Kidney (tissue), 14 donors: ENCODE measurements around the gene DAPK3. TPM values are rescaled to one million over a fixed set of nuclear protein-coding genes. Genes with fewer than 3 reads are reported as not detected.
"Not testable (repeated sequence)": the region's sequence is repeated elsewhere in the genome, so short reads cannot be mapped to it uniquely, and the experiment has no call there.

Source experiments
- DNase-seq, 5 donors: peaks; one replicate each; pipeline ENCODE4 v3.0.0-alpha.2; 2013 to 2020
- FAIRE-seq: peaks from 2 replicates; lab custom pipeline; 2012; peaks lifted over from hg19 to GRCh38; lab: Jason Lieb, UNC
- H3K27ac ChIP-seq, 2 donors: one replicate each; pipeline ENCODE4 v1.7.0; 2013; ENCODE audit warnings: low read depth in 2 of 2, low read length in 2 of 2, inconsistent platforms in 1 of 2
- H3K27me3 ChIP-seq: one replicate; pipeline ENCODE4 v1.7.1; 2013; ENCODE audit warnings: low read length, inconsistent platforms; ENCODE audit not compliant: control insufficient read depth, insufficient read depth
- H3K36me3 ChIP-seq, 3 donors: one replicate each; pipeline versions ENCODE4 v1.7.0 to v1.7.1; 2013; ENCODE audit warnings: low read length in 3 of 3, control low read depth in 1 of 3, inconsistent platforms in 1 of 3; ENCODE audit not compliant: insufficient read depth in 3 of 3, control insufficient read depth in 2 of 3
- H3K4me1 ChIP-seq, 3 donors: one replicate each; pipeline versions ENCODE4 v1.7.0 to v1.7.1; 2013; ENCODE audit warnings: low read length in 3 of 3, inconsistent platforms in 1 of 3, low read depth in 1 of 3; ENCODE audit not compliant: control insufficient read depth in 2 of 3, insufficient read depth in 2 of 3
- H3K4me3 ChIP-seq, 3 donors: one replicate each; pipeline versions ENCODE4 v1.7.0 to v1.8.1; 2013; ENCODE audit warnings: low read length in 3 of 3, control low read depth in 1 of 3, inconsistent platforms in 1 of 3
- H3K9ac ChIP-seq, 3 donors: one replicate each; pipeline versions ENCODE4 v1.7.0 to v1.7.1; 2013; ENCODE audit warnings: low read length in 3 of 3, control low read depth in 1 of 3, inconsistent platforms in 1 of 3
- H3K9me3 ChIP-seq, 3 donors: one replicate each; pipeline versions ENCODE4 v1.7.0 to v1.7.1; 2013; ENCODE audit warnings: low read length in 3 of 3, control low read depth in 1 of 3, inconsistent platforms in 1 of 3; ENCODE audit not compliant: control insufficient read depth in 2 of 3, insufficient read depth in 1 of 3
- intact Hi-C: fragments of 100-400 bp; cut with DNase I; formaldehyde crosslinking; loops from one replicate; pipeline ENCODE4 v1.11.1; 2022
- polyA plus RNA-seq: library from polyadenylated mRNA; stranded (reverse); fragments of 350-450 nt; fragmentation: Illumina TruSeq; extraction: RNeasy Lipid Tissue Mini Kit (QIAGEN cat#74804); gene quantifications from one replicate; pipeline ENCODE4 v1.2.3, GENCODE V29; 2014; ENCODE audit warnings: low read depth, low replicate concordance; ENCODE audit not compliant: insufficient read depth
- total RNA-seq: library from RNA; stranded (reverse); fragmentation: NEBNext Ultra II Directional; extraction: Animal tissue kit (Norgen Biotek cat#: 25700); gene quantifications from one replicate; pipeline ENCODE4 v1.2.1, GENCODE V29; 2021
- TF ChIP-seq, protein P1 (sequence below): IDR thresholded peaks from 3 replicates; pipeline ENCODE4 v1.5.1; 2012; ENCODE audit warnings: mild to moderate bottlenecking, moderate library complexity, borderline replicate concordance; ENCODE audit not compliant: insufficient read depth; ENCODE audit errors: extremely low read depth
- donor health status: control.
- donor health status: control.
- donor health status: control.
- donor health status: control.
- donor health status: control.
- donor health status: DM: yes; HTN: yes; CAD: no.
- donor health status: Normal renal cell carcinoma (clear cell type).

The DAPK3 gene
- total and polyA plus RNA-seq, 2 donors from 2014 or later: 30.6 to 54.6 TPM

DNA sequence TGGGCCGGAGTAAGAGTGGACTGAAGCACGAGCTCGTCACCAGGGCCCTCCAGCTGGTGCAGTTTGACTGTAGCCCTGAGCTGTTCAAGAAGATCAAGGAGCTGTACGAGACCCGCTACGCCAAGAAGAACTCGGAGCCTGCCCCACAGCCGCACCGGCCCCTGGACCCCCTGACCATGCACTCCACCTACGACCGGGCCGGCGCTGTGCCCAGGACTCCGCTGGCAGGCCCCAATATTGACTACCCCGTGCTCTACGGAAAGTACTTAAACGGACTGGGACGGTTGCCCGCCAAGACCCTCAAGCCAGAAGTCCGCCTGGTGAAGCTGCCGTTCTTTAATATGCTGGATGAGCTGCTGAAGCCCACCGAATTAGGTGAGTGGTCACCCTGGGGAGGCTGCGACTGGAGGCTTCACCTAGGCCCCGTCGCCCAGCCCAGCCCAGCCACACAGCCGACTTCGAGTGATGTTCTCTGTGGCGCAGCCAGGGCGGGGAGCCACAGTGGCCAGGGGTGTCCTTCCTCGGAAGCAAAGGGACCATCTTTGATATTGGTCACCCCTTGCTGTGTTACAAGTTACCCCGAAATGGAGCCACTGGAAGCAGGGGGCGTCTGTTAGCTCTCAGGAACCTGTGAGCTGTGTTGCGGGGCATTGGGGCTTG, 42.2 kb upstream of the DAPK3 start:
- Histone ChIP-seq H3K27me3 (no peaks in the 10 kb centered on the region), H3K9ac (no peak overlapping the region), H3K4me1 (peaks cover 0 to 63% (median 16%) of the 10 kb centered on the region in 3 donors), H3K27ac (no peak overlapping the region), H3K36me3 (peaks cover 0 to 12% (median 3%) of the 10 kb centered on the region in 3 donors), H3K9me3 (no peaks in the 10 kb centered on the region), H3K4me3 (no peak overlapping the region)
- TF ChIP-seq, protein P1, sequence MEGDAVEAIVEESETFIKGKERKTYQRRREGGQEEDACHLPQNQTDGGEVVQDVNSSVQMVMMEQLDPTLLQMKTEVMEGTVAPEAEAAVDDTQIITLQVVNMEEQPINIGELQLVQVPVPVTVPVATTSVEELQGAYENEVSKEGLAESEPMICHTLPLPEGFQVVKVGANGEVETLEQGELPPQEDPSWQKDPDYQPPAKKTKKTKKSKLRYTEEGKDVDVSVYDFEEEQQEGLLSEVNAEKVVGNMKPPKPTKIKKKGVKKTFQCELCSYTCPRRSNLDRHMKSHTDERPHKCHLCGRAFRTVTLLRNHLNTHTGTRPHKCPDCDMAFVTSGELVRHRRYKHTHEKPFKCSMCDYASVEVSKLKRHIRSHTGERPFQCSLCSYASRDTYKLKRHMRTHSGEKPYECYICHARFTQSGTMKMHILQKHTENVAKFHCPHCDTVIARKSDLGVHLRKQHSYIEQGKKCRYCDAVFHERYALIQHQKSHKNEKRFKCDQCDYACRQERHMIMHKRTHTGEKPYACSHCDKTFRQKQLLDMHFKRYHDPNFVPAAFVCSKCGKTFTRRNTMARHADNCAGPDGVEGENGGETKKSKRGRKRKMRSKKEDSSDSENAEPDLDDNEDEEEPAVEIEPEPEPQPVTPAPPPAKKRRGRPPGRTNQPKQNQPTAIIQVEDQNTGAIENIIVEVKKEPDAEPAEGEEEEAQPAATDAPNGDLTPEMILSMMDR: no peak
- intact Hi-C loops: no loop called here
- no peak for FAIRE-seq
- DNase-seq: no peak

DNA sequence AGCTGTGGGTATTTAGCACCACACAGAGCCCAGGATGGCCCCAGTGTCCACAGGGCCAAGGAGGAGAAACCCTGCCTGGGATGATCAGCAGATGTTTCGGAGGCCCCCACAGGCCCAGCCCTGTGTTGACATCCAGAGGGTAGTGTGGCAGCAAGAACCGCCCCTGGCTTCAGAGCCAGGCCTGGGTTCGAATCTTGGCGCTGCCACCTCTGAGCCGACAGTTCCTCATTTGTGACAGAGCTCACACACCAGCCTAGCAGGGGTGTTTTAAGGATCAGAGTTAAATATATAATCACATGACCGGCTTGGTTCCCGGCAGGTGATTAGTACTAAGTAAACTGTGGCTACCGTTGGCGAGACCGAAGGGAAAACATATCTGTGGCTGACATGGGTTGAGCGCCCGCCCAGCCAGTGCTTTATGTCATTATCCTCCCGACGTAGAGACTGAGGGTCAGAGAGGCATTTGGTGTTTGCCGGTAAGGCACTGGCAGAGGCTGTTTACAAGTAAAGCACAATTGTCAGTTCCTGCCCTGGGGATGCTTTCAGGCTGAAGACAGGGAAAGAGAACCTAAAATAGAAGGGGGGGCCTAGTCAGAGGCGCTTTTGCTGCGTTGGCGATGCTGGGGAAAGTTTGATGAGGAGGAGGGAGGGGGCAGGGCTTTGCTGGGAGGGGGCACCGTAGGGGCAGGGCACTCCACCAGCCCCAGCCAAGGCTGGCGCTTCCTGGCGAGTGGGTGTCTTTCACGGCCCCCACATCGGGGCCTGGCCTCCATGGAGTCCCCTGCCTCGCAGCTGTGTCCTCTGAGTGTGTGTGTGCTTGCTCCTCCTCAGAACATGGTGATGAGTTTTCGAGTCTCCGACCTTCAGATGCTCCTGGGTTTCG, 41.4 kb upstream of the DAPK3 start:
- peaks cover 0 to 12% (median 3%) of the 10 kb centered on the region in 3 donors for H3K36me3 ChIP-seq
- TF ChIP-seq, protein P1: no peak
- no peak for DNase-seq
- H3K27me3 ChIP-seq: no peaks in the 10 kb centered on the region
- FAIRE-seq: no peak
- H3K27ac ChIP-seq: no peak overlapping the region
- peaks cover 0 to 63% (median 16%) of the 10 kb centered on the region in 3 donors for H3K4me1 ChIP-seq
- H3K9ac ChIP-seq: no peak overlapping the region
- H3K4me3 ChIP-seq: no peak overlapping the region
- intact Hi-C loops: no loop called here
- H3K9me3 ChIP-seq: no peaks in the 10 kb centered on the region

DNA sequence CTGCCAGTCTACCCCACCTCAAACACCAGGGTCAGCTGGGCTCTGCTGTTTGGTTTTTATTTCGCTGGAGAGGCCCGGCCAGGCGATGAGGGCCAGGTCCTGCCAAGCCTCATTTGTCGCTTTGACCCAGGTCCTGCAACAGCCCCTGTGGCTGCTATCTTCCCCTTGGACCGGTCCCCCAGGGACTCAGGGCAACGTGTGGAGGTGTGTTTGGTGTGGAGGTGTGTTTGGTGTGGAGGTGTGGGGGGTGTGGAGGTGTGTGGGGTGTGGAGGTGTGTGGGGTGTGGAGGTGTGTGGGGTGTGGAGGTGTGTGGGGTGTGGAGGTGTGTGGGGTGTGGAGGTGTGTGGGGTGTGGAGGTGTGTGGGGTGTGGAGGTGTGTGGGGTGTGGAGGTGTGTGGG, 40.5 kb upstream of the DAPK3 start:
- H3K9me3 ChIP-seq, intact Hi-C loops, H3K4me3 ChIP-seq, FAIRE-seq, DNase-seq, H3K9ac ChIP-seq, H3K27ac ChIP-seq, H3K27me3 ChIP-seq: not testable (repeated sequence)
- Histone ChIP-seq H3K4me1 (peaks cover 0 to 59% (median 14%) of the 10 kb centered on the region in 3 donors), H3K36me3 (peaks cover 0 to 12% (median 3%) of the 10 kb centered on the region in 3 donors)

DNA sequence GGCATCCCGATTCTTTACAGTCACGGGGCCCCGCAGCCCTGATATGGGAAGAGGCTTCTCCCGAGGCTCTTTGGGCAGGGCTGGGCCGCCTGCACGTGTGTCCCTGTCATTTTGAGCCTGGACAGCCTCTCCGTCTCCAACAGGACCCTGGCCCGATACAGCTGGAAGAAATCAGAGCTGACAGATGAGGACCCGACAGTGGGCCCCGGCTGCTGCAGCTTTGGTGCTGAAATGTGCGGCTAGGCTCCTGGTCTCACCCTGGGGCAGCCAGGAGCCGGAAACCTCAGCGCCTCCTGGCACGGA, 39.9 kb upstream of the DAPK3 start:
- FAIRE-seq: no peak
- no peaks in the 10 kb centered on the region for H3K27me3 ChIP-seq
- peak in 3 of 5 donors; percentile 46 to 77 (median 48) for DNase-seq
- TF ChIP-seq, protein P1: no peak
- no peak overlapping the region for H3K4me3 ChIP-seq
- H3K4me1 ChIP-seq: peaks cover 0 to 53% (median 8%) of the 10 kb centered on the region in 3 donors
- H3K9me3 ChIP-seq: no peaks in the 10 kb centered on the region
- H3K36me3 ChIP-seq: peaks cover 0 to 12% (median 3%) of the 10 kb centered on the region in 3 donors
- intact Hi-C loops: no loop called here
- H3K27ac ChIP-seq: no peak overlapping the region
- no peak overlapping the region for H3K9ac ChIP-seq
